Loucy (cell line): ENCODE results near the gene YWHAH.

ENCODE experiments used
- H2AFZ ChIP-seq: fragments of 200-600 bp; sonication (generic); 2 replicates; pipeline ENCODE4 v1.6.0; 2016; ENCODE audit warnings: antibody characterized with exemption, mild to moderate bottlenecking, low read length, moderate library complexity
- H3F3A ChIP-seq: fragments of 200-600 bp; 2 replicates; pipeline ENCODE4 v1.6.0; 2016; ENCODE audit warnings: antibody characterized with exemption, low read depth, mild to moderate bottlenecking
- H3K27me3 ChIP-seq: fragments of 200-600 bp; sonication (generic); 2 replicates; pipeline ENCODE4 v1.6.1; 2014; ENCODE audit warnings: low read length, mild to moderate bottlenecking; ENCODE audit not compliant: insufficient read depth, poor library complexity, severe bottlenecking
- H3K36me3 ChIP-seq: fragments of 200-600 bp; sonication (generic); 2 replicates; pipeline ENCODE4 v1.6.1; 2016; ENCODE audit warnings: low read length; ENCODE audit not compliant: insufficient read depth
- H3K4me1 ChIP-seq: fragments of 200-600 bp; sonication (generic); 2 replicates; pipeline ENCODE4 v1.5.1; 2014; ENCODE audit warnings: low read length, mild to moderate bottlenecking; ENCODE audit not compliant: insufficient read depth, poor library complexity, severe bottlenecking
- H3K4me2 ChIP-seq: fragments of 200-600 bp; sonication (generic); 2 replicates; pipeline ENCODE4 v1.6.0; 2014; ENCODE audit warnings: antibody characterized with exemption, low read length, low read depth, mild to moderate bottlenecking; ENCODE audit not compliant: poor library complexity, severe bottlenecking
- H3K4me3 ChIP-seq: fragments of 200-600 bp; sonication (generic); 2 replicates; pipeline ENCODE4 v1.5.1; 2014; ENCODE audit warnings: low read length, mild to moderate bottlenecking, mixed read lengths; ENCODE audit not compliant: poor library complexity, severe bottlenecking
- H3K79me2 ChIP-seq: fragments of 200-600 bp; sonication (generic); 2 replicates; pipeline ENCODE4 v1.6.1; 2014; ENCODE audit warnings: low read length; ENCODE audit not compliant: insufficient read depth
- H3K9ac ChIP-seq: fragments of 200-600 bp; sonication (generic); 2 replicates; pipeline ENCODE4 v1.6.0; 2014; ENCODE audit warnings: mild to moderate bottlenecking, low read depth, low read length, moderate library complexity; ENCODE audit not compliant: poor library complexity, severe bottlenecking
- H3K9me2 ChIP-seq: fragments of 200-600 bp; sonication (generic); replicated peaks from 2 replicates; pipeline ENCODE4 v1.6.1; 2016; ENCODE audit warnings: low read depth, low read length, mixed read lengths
- H3K9me3 ChIP-seq: fragments of 200-600 bp; sonication (generic); 2 replicates; pipeline ENCODE4 v1.6.1; 2014; ENCODE audit warnings: mild to moderate bottlenecking, antibody characterized with exemption, low read length, low read depth; ENCODE audit not compliant: insufficient read depth
- H4K20me1 ChIP-seq: fragments of 200-600 bp; sonication (generic); 2 replicates; pipeline ENCODE4 v1.6.0; 2014; ENCODE audit warnings: antibody characterized with exemption, low read length, mild to moderate bottlenecking; ENCODE audit not compliant: insufficient read depth, poor library complexity, severe bottlenecking
- EZH2phosphoT487 ChIP-seq: fragments of 200-600 bp; IDR thresholded peaks from 2 replicates; pipeline ENCODE4 v1.6.1; 2018; ENCODE audit warnings: antibody characterized with exemption, mild to moderate bottlenecking, moderate library complexity, borderline replicate concordance
- TF ChIP-seq, protein P1 (sequence below): fragments of 200-600 bp; sonication (generic); conservative IDR thresholded peaks from 2 replicates; pipeline ENCODE4 v1.5.1; 2014; ENCODE audit warnings: mild to moderate bottlenecking, antibody characterized with exemption, low read length

YWHAH gene

DNA sequence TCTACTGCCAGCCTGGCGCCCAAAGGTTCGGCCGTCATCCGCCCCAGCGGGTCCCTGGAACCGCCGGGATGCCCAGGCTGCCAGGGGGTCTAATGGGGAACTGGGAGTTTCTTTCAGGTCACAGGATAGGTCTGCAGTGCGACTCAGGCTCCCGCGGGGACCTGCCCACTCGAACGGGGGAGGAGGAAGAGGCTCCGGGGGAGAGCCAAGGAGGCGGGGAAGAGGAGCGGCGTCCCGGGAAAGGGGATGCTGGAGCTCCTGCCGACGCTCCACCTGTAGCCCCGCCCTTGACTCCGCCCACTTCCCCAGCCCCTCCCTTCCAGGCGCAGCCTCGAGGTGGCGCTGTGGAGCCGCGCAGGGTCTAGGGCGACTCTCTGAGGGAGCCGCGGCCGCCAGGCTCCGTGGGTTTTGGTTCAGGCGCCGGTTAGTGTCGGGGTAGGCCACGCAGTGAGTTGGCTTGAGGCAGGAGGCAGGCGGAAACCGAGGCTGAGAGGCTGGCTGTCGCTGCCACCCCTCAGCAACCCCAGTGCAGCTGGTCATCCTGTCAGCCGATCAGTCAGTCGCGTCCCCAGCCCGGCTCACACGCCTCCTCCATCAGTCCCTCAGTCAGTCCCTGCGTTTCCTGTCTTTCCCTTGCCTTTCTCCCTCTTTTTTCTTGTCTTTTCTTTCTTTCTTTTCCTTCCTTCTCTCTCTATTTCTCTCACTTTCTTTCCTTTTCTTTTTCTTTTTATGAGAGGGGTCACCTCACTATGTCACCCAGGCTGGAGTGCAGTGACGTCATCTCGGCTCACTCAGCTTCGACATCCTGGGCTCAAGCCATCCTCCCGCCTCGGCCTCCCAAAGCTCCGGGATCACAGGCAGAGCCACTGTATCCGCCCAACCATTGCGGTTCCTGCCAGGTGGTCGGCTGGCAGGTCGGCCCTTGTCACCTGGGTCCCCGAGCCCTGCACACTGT, 26.4 kb downstream of the YWHAH start:
- H3K79me2 ChIP-seq: no peaks in the 10 kb centered on the region
- H3K4me2 ChIP-seq: peak overlapping the region; percentile 68
- H3K9ac ChIP-seq: no peak overlapping the region
- peak overlapping the region; percentile 63 for H3K4me3 ChIP-seq
- H3K9me3 ChIP-seq: no peaks in the 10 kb centered on the region
- no peaks in the 10 kb centered on the region for H3K9me2 ChIP-seq
- no peaks in the 10 kb centered on the region for H4K20me1 ChIP-seq
- H3K27me3 ChIP-seq: no peaks in the 10 kb centered on the region
- TF ChIP-seq, protein P1, sequence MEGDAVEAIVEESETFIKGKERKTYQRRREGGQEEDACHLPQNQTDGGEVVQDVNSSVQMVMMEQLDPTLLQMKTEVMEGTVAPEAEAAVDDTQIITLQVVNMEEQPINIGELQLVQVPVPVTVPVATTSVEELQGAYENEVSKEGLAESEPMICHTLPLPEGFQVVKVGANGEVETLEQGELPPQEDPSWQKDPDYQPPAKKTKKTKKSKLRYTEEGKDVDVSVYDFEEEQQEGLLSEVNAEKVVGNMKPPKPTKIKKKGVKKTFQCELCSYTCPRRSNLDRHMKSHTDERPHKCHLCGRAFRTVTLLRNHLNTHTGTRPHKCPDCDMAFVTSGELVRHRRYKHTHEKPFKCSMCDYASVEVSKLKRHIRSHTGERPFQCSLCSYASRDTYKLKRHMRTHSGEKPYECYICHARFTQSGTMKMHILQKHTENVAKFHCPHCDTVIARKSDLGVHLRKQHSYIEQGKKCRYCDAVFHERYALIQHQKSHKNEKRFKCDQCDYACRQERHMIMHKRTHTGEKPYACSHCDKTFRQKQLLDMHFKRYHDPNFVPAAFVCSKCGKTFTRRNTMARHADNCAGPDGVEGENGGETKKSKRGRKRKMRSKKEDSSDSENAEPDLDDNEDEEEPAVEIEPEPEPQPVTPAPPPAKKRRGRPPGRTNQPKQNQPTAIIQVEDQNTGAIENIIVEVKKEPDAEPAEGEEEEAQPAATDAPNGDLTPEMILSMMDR: peak; percentile 56
- no peak for TF ChIP-seq EZH2phosphoT487
- H3F3A ChIP-seq: no peaks in the 10 kb centered on the region
- peak overlapping the region; percentile 85 for H2AFZ ChIP-seq
- peaks cover 3% of the 10 kb centered on the region for H3K4me1 ChIP-seq
- no peaks in the 10 kb centered on the region for H3K36me3 ChIP-seq

DNA sequence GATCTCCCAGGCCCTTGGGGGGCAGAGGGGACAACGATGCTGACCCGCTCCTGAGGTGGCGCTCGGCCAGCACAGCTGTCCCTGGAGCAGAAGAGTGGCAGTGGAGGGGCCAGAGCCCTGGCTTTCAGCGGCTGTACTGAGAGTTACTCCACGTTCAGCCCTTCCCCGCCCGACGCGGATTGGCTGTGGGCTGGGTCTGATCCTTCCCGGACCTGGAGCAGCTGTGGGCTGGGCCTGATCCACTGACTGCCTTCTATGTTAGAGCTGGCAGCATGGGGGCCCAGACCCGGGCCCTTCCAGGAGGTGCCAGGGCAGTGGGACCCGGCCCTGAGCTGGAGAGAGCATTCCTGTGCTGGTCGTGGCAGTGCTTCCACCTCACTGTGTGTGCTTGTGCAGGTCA, 27.8 kb downstream of the YWHAH start:
- Histone ChIP-seq H3K9me2 (no peaks in the 10 kb centered on the region), H3K9ac (no peak overlapping the region), H3K4me3 (no peak overlapping the region), H3K4me1 (peaks cover 3% of the 10 kb centered on the region), H2AFZ (no peak overlapping the region), H3K79me2 (no peaks in the 10 kb centered on the region), H3K36me3 (no peaks in the 10 kb centered on the region), H3K27me3 (no peaks in the 10 kb centered on the region), H3K4me2 (no peak overlapping the region), H3F3A (no peaks in the 10 kb centered on the region), H3K9me3 (no peaks in the 10 kb centered on the region), H4K20me1 (no peaks in the 10 kb centered on the region)
- TF ChIP-seq, protein P1: no peak
- TF ChIP-seq EZH2phosphoT487: no peak

DNA sequence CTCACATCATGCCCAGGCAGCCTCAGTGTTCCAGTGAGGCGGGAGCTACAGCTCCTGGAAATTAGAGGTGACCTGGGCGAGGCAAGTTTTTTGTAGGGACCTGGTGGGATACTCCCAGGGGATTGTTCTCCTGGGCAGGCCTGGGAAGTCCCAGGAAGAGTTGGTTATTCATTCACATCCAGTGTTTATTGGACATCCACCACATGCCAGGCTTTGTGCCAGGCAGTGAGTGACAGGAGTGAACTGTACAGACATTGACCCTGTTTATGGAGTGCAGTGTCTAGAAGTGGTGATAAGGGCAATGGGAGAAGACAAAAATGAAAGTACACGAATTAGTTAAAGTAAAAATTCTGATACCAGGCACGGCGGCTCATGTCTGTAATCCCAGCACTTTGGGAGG, 29.4 kb downstream of the YWHAH start:
- no peaks in the 10 kb centered on the region for H3K27me3 ChIP-seq
- H4K20me1 ChIP-seq: no peaks in the 10 kb centered on the region
- H3F3A ChIP-seq: no peaks in the 10 kb centered on the region
- H3K9ac ChIP-seq: no peak overlapping the region
- no peaks in the 10 kb centered on the region for H3K36me3 ChIP-seq
- peaks cover 7% of the 10 kb centered on the region for H3K4me1 ChIP-seq
- no peaks in the 10 kb centered on the region for H3K9me3 ChIP-seq
- TF ChIP-seq EZH2phosphoT487: no peak
- TF ChIP-seq, protein P1: no peak
- H2AFZ ChIP-seq: no peak overlapping the region
- H3K9me2 ChIP-seq: no peaks in the 10 kb centered on the region
- no peaks in the 10 kb centered on the region for H3K79me2 ChIP-seq
- H3K4me3 ChIP-seq: no peak overlapping the region
- no peak overlapping the region for H3K4me2 ChIP-seq
